Fibroblast of villous mesenchyme (primary cell): ENCODE data around the gene PKM. TPM values are rescaled to one million over a fixed set of nuclear protein-coding genes. Genes with fewer than 3 reads are reported as not detected.

Source experiments
- DNase-seq: peaks from one replicate; pipeline ENCODE4 v3.0.0-alpha.2; 2010; ENCODE audit warnings: low read depth
- H3K4me3 ChIP-seq: 2 replicates; pipeline ENCODE4 v1.5.1; 2011; ENCODE audit warnings: low read depth, mild to moderate bottlenecking, low read length
- total RNA-seq: library from RNA; depleted of rRNA; stranded (reverse); fragments of >200 nt; gene quantifications from 2 replicates; pipeline ENCODE4 v1.2.3, GENCODE V29; 2012
- TF ChIP-seq, protein P1 (sequence below): IDR thresholded peaks from 2 replicates; pipeline ENCODE4 v1.5.1; 2012; ENCODE audit warnings: low read depth, mild to moderate bottlenecking, low read length; ENCODE audit not compliant: insufficient read depth

The PKM gene
- total RNA-seq, 1 donor = 2,239 TPM

DNA sequence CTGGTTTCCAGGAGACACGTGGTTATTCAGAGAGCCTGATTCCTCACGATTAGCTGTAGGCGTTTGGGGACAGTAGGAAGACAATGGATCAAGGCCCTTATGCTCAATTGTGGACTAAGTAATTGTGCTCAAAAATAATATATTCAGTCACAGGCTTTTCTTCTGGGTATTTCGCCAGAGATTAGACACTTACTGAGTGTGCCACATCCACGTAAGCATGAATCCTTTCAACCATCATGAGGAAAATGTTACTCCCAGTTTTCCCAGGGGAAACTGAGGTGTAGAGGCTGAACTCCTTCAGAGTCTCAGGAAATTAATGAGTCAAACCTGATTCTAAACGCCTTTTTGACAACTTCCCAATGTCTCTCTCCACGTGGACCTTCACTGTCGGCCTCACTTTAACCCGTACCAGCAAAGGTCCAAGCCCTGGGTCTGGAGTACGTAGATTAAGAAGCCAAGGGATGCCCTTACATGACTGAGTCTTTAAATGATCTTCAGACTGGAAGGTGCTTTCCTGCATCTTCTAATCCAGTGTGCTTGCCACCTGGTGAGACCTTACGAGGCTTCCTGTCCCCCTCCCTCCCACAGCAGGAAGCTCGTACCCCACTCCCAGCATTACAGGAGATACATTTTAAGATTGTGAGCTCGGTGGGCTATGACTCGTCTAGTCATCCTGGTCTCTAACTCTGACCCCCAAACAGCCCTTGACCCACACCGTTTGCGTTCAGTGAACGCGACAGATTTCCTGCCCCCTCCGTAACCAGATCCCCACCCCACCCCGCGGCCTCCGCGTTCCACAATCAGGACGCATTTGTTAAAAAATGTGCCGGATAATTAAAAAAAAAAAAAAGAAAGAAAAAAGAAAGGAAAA lies 1.7 kb downstream of the PKM start:
- TF ChIP-seq, protein P1, sequence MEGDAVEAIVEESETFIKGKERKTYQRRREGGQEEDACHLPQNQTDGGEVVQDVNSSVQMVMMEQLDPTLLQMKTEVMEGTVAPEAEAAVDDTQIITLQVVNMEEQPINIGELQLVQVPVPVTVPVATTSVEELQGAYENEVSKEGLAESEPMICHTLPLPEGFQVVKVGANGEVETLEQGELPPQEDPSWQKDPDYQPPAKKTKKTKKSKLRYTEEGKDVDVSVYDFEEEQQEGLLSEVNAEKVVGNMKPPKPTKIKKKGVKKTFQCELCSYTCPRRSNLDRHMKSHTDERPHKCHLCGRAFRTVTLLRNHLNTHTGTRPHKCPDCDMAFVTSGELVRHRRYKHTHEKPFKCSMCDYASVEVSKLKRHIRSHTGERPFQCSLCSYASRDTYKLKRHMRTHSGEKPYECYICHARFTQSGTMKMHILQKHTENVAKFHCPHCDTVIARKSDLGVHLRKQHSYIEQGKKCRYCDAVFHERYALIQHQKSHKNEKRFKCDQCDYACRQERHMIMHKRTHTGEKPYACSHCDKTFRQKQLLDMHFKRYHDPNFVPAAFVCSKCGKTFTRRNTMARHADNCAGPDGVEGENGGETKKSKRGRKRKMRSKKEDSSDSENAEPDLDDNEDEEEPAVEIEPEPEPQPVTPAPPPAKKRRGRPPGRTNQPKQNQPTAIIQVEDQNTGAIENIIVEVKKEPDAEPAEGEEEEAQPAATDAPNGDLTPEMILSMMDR = no peak
- DNase-seq = peak; percentile 53
- H3K4me3 ChIP-seq = peak overlapping the region; percentile 96

DNA sequence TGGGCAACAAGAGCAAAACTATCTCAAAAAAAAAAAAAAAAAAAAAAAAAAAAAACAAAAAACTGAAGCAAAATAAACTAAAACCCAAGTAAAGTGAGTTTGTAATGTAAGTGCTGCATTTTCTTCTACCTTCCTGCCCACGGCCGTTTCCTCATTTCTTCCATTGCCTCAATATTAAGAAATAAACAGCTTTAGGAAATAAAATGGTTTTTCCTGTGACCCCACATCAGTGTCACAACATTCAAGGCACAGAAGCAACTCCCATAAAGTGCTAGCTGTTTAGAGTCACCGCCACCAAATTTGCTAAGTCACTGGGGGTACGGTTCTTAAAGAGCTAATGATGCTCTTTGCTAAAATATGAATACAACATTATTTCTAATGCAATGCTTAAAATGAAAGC lies 3.3 kb downstream of the PKM start:
- DNase-seq = no peak
- TF ChIP-seq, protein P1 = no peak
- peak overlapping the region; percentile 96 for H3K4me3 ChIP-seq

DNA sequence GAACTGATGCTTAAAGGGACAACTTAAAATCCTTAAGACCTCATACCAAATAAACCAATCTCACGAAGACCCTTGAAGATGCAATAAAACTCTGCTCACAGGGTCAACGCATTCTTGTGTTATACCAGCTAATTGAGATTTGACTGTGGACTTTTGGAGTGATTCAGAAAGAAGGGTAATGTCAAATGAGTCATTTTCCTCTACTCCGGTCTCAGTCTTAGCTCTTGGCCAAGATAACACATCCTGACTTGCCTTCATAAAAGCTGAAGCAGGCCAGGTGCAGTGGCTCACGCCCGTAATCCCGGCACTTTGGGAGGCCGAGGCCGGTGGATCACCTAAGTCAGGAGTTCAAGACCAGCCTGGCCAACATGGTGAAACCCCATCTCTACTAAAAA lies 3.8 kb downstream of the PKM start:
- peak; percentile 90 for DNase-seq
- peak overlapping the region; percentile 96 for H3K4me3 ChIP-seq
- TF ChIP-seq, protein P1 = no peak

DNA sequence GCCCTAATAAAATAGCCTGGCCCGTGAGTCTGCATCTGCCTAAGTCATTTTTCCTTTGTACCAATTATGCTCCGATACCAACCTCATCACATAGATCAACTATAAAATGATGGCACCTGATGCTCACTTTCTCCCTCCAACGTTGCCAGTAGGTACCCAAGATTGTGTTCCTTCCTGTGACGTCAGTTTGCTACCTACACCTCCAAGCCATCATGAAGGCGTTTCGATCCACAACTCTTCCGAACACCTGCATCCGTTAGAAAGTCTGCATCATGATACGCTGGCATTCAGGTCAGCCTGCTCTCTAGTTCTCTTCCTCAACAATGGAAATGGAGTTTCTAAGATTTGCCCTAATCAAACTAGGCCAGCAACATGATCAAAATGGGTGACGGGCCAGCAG lies 7.7 kb downstream of the PKM start:
- no peak overlapping the region for H3K4me3 ChIP-seq
- no peak for DNase-seq
- TF ChIP-seq, protein P1 = no peak

DNA sequence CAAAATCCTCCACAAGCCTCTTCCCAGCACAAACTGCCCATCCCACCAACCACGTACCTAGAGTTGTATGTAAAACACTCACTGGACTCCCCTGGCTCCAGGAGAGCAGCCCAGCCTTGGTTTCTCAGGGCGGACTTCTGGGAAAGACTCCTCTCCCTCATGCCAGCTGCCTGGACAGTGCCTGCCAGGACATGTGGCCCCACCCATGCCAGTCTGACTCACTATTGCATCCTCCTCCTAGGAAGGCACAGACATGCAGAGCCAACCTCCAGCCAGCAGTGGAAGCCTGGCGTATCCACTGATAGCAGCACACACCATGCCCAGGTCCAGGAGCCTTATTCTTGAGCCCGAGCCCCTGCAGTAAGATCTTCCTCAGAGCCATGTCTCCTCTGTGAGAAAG lies 8.6 kb downstream of the PKM start:
- DNase-seq = no peak
- no peak overlapping the region for H3K4me3 ChIP-seq
- TF ChIP-seq, protein P1 = no peak

DNA sequence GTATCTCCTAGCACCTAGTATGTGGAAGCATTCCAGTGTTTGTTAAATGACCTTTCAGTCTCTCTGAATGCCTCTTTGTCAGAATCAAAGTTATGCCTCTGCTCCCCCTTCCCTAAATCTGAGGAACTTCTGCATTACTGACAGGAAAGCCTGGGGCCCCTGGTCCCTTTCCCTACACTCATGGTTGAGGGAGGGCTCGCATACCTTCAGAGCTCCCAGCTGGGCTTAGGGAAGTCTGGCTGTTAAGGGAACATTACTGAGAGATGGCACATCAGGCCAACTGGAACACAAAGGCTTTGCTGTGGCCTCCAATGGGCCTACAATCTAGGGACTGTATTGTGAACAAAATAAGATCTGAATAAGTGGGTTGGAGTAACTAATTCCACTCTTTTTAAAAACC lies 10.3 kb downstream of the PKM start:
- DNase-seq = no peak
- TF ChIP-seq, protein P1 = no peak
- H3K4me3 ChIP-seq = no peak overlapping the region

DNA sequence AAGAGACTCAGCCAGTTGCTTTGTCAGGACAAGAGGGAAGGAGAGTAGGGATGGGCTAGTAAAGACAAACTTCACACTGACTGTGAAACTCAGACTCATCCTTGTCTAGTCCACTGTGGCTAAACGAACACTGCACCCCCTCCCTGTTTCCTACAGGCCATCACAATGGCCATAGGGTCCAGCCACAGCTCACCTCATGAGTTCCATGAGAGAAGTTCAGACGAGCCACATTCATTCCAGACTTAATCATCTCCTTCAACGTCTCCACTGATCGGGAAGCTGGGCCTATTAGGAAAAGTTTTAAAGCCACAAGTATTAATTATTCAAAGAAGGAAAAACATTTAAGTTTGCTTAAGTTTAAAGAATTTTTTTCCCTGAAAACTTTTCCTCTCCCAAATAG lies 13.8 kb downstream of the PKM start:
- no peak overlapping the region for H3K4me3 ChIP-seq
- TF ChIP-seq, protein P1 = no peak
- DNase-seq = no peak
